Measurements from ENCODE around the gene INSRR.

Gene INSRR

GRCh38 chr1:156857532-156857931, 1.4 kb downstream of the INSRR start:
- TF ChIP-seq CTCF (IDR thresholded peaks at IDR 0.05) (no peak), ZFX (IDR thresholded peaks at IDR 0.05; ENCODE audit: borderline replicate concordance) (no peak)
- no peak overlapping the region for H3K27ac ChIP-seq

GRCh38 chr1:156856282-156856785, 2.6 kb downstream of the INSRR start:
- H3K27ac ChIP-seq, result no peak overlapping the region
- TF ChIP-seq CTCF (IDR thresholded peaks at IDR 0.05), result no peak
- TF ChIP-seq ZFX (IDR thresholded peaks at IDR 0.05; ENCODE audit: borderline replicate concordance), result no peak

GRCh38 chr1:156854634-156855033, 4.3 kb downstream of the INSRR start:
- no peak overlapping the region for H3K27ac ChIP-seq

DNA sequence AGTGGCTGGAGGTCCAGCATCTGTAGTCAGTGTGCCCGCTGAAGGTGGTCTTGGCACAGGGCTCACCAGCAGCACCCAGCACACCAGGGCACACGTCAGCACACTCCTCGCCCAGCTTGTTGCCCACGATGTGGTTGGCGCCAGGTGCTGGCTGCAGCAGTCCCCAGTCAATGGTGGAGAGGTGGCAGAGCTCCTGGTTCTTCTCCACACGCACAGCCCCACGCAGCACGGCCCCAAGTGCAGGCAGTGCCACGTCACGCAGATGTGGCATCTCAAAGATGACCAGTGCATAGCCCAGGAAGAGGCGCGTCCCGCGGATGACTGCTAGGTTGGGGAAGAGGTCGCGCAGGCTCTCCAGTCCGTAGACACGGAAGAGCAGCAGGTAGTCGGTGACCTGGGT, 5.2 kb downstream of the INSRR start:
- no peak overlapping the region for H3K27ac ChIP-seq
- TF ChIP-seq ZFX (IDR thresholded peaks at IDR 0.05; ENCODE audit: borderline replicate concordance), result no peak
- TF ChIP-seq CTCF (IDR thresholded peaks at IDR 0.05), result no peak

More at GRCh38 chr1:156854634-156855033, 4.3 kb downstream of the INSRR start:
- no peak for TF ChIP-seq CTCF (IDR thresholded peaks at IDR 0.05)
- no peak for TF ChIP-seq ZFX (IDR thresholded peaks at IDR 0.05; ENCODE audit: borderline replicate concordance)

DNA sequence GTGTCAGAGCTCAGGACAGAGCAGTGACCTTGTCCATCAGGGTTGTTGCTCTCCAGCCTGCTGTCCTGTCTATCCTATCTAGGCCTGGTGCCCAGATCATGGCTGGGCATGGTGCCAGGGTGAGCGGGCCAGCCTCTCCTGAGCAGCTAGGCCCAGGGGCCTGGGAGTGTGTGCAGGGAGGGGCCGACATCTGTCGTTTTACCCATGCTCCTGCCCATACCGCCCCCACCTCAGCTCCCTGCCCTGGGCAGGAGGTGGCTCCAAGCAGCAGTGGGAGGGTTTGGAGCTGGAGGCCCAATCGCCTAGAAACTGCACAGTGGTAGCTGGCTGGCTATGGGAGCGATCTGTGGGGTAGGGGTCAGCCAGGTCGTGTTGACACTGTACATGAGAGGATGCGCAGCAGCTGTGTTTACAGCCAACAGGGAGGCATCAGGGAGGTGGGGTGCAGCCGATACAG, 6.5 kb downstream of the INSRR start:
- H3K27ac ChIP-seq, result no peak overlapping the region
- no peak for TF ChIP-seq CTCF (IDR thresholded peaks at IDR 0.05)
- TF ChIP-seq ZFX (IDR thresholded peaks at IDR 0.05; ENCODE audit: borderline replicate concordance), result no peak

GRCh38 chr1:156851779-156852417, 7.0 kb downstream of the INSRR start:
- TF ChIP-seq ZFX (IDR thresholded peaks at IDR 0.05; ENCODE audit: borderline replicate concordance) (no peak), CTCF (IDR thresholded peaks at IDR 0.05) (no peak)
- H3K27ac ChIP-seq, result no peak overlapping the region

DNA sequence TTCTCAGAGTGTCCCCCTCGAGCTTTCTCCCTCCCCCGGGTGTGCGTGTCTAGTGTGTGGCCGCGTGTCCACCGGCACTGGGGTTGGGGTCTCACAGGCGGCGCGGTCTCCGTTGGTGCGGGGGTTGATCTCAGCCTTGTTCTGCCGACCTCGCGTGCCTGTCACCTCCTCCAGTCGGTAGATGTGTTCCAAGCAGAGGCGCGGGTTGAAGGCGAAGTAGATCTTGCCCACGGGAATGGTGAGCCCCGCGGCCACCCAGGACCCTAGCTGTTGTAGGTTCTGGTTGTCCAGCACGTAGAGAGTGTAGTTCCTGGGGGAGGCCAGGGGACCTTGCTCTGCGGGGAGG, 9.8 kb downstream of the INSRR start:
- TF ChIP-seq ZFX (IDR thresholded peaks at IDR 0.05; ENCODE audit: borderline replicate concordance) (no peak), CTCF (IDR thresholded peaks at IDR 0.05) (no peak; the same call in 1 of the 2 replicates)

More for the DNA sequence above, 9.8 kb downstream of the INSRR start:
- no peak overlapping the region for H3K27ac ChIP-seq

Measured in 22Rv1 (cell line).